ENCODE data around the gene DAB1. TPM values are rescaled to one million over a fixed set of nuclear protein-coding genes. Genes with fewer than 3 reads are reported as not detected.

Gene DAB1
- total RNA-seq, 1 donor, result 0.45 TPM

GRCh38 chr1:57309630-57310029, 114.2 kb downstream of the DAB1 start:
- no peak for TF ChIP-seq CTCF (IDR thresholded peaks at IDR 0.05; ENCODE audit: insufficient read depth, low read length)
- H3K4me3 ChIP-seq (ENCODE audit: low read depth, low read length), result no peak overlapping the region
- no peak for DNase-seq (ENCODE audit: low read depth)

- no peak for DNase-seq (ENCODE audit: low read depth)
- no peak overlapping the region for H3K4me3 ChIP-seq (ENCODE audit: low read depth, low read length)
- no peak for TF ChIP-seq CTCF (IDR thresholded peaks at IDR 0.05; ENCODE audit: insufficient read depth, low read length)
These were observed 116.3 kb downstream of the DAB1 start for GRCh38 chr1:57307392-57308170.

- H3K4me3 ChIP-seq (ENCODE audit: low read depth, low read length), result no peak overlapping the region
- no peak for DNase-seq (ENCODE audit: low read depth)
- TF ChIP-seq CTCF (IDR thresholded peaks at IDR 0.05; ENCODE audit: insufficient read depth, low read length), result no peak
These were observed 119.3 kb downstream of the DAB1 start for GRCh38 chr1:57304591-57304990.

- no peak overlapping the region for H3K4me3 ChIP-seq (ENCODE audit: low read depth, low read length)
- DNase-seq (ENCODE audit: low read depth), result no peak
- no peak for TF ChIP-seq CTCF (IDR thresholded peaks at IDR 0.05; ENCODE audit: insufficient read depth, low read length)
These were observed 120.9 kb downstream of the DAB1 start for GRCh38 chr1:57302812-57303596.

- no peak for TF ChIP-seq CTCF (IDR thresholded peaks at IDR 0.05; ENCODE audit: insufficient read depth, low read length)
- no peak for DNase-seq (ENCODE audit: low read depth)
These were observed 123.7 kb downstream of the DAB1 start for GRCh38 chr1:57300186-57300585.

GRCh38 chr1:57296726-57297250, 127.1 kb downstream of the DAB1 start:
- TF ChIP-seq CTCF (IDR thresholded peaks at IDR 0.05; ENCODE audit: insufficient read depth, low read length), result no peak
- H3K4me3 ChIP-seq (ENCODE audit: low read depth, low read length), result no peak overlapping the region
- no peak for DNase-seq (ENCODE audit: low read depth)

More at GRCh38 chr1:57300186-57300585, 123.7 kb downstream of the DAB1 start:
- H3K4me3 ChIP-seq (ENCODE audit: low read depth, low read length), result no peak overlapping the region

All from fibroblast of the aortic adventitia (primary cell).